ENCODE results near the gene LRRIQ4.

DNA sequence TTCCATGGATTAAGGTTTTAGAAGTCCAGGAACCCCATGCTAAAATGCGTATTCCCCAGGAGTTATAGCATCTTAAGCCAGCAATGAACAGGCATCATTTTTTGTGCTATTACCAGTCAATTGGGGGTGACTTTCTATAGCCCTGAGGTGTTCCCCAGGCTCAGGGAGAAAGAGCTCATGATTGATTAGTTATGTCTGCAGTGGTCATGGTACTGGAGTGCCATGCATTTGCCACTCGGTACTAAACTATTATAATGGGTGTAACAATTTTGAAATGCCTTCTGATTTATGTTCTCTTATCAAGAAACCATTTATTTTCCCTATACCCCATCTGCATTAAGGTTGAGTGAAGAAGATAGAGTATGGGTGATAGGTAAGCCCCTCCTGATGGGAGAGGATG lies 45.1 kb downstream of the LRRIQ4 start:
- TF ChIP-seq, protein P1, sequence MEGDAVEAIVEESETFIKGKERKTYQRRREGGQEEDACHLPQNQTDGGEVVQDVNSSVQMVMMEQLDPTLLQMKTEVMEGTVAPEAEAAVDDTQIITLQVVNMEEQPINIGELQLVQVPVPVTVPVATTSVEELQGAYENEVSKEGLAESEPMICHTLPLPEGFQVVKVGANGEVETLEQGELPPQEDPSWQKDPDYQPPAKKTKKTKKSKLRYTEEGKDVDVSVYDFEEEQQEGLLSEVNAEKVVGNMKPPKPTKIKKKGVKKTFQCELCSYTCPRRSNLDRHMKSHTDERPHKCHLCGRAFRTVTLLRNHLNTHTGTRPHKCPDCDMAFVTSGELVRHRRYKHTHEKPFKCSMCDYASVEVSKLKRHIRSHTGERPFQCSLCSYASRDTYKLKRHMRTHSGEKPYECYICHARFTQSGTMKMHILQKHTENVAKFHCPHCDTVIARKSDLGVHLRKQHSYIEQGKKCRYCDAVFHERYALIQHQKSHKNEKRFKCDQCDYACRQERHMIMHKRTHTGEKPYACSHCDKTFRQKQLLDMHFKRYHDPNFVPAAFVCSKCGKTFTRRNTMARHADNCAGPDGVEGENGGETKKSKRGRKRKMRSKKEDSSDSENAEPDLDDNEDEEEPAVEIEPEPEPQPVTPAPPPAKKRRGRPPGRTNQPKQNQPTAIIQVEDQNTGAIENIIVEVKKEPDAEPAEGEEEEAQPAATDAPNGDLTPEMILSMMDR (IDR thresholded peaks at IDR 0.05): no peak
- TF ChIP-seq EP300 (IDR thresholded peaks at IDR 0.05) (no peak), POLR2AphosphoS5 (IDR thresholded peaks at IDR 0.05) (no peak)
